Ovary (tissue), 9 donors: ENCODE data around the gene AATK. TPM values are rescaled to one million over a fixed set of nuclear protein-coding genes. Genes with fewer than 3 reads are reported as not detected.

ENCODE experiments used
- DNase-seq, 5 donors: peaks; one replicate each; pipeline ENCODE4 v3.0.0-alpha.2; 2019 to 2020
- H3K27ac ChIP-seq, 2 donors: fragments of 200-600 bp; one replicate each; pipeline versions ENCODE4 v1.5.1 to v1.8.0; 2019 to 2022
- H3K27me3 ChIP-seq: fragments of 200-600 bp; one replicate; pipeline ENCODE4 v1.8.0; 2022
- H3K36me3 ChIP-seq: fragments of 200-600 bp; sonication (generic); one replicate; pipeline ENCODE4 v1.5.1; 2019
- H3K4me1 ChIP-seq: one replicate; pipeline ENCODE4 v1.8.1; 2013; ENCODE audit warnings: mild to moderate bottlenecking, moderate library complexity; ENCODE audit not compliant: insufficient read depth
- H3K4me3 ChIP-seq: fragments of 200-600 bp; sonication (generic); one replicate; pipeline ENCODE4 v1.5.1; 2017
- H3K9me3 ChIP-seq, 2 donors: fragments of 200-600 bp in 1 of 2; sonication (generic) in 1 of 2; one replicate each; pipeline versions ENCODE4 v1.5.1 to v1.8.1; 2013 to 2019; ENCODE audit warnings: mild to moderate bottlenecking in 1 of 2, moderate library complexity in 1 of 2
- EP300 ChIP-seq: sonication (generic); formaldehyde crosslinking; IDR thresholded peaks from one replicate; pipeline ENCODE4 v1.6.1; 2017; ENCODE audit warnings: antibody characterized with exemption
- POLR2A ChIP-seq: fragments of 450-650 bp; IDR thresholded peaks from one replicate; pipeline ENCODE4 v1.6.1; 2017; ENCODE audit warnings: antibody characterized with exemption, mild to moderate bottlenecking, moderate library complexity
- whole genome bisulfite sequencing, 3 donors: extraction: QIAGEN DNeasy Blood & Tissue Kit in 1 of 3; methylation state at CpG; one replicate each; pipeline versions ENCODE4 v1.1.5 to v1.1.7; 2013 to 2017; 5-methylcytosine and 5-hydroxymethylcytosine counted together
- intact Hi-C, 4 donors: fragments of 100-400 bp; cut with DNase I; formaldehyde crosslinking; loops; one replicate each; pipeline versions ENCODE4 v1.11.0 to v1.15.1; 2022 to 2023
- polyA plus RNA-seq, 2 donors: library from polyadenylated mRNA; stranded (reverse); fragments of 200-250 nt in 1 of 2; fragments of 350-450 nt in 1 of 2; fragmentation: Illumina TruSeq in 1 of 2; extraction: RNeasy Lipid Tissue Mini Kit (QIAGEN cat#74804) in 1 of 2; gene quantifications; one replicate each; pipeline ENCODE4 v1.2.3, GENCODE V29; 2013 to 2014
- total RNA-seq, 7 donors: library from RNA; depleted of rRNA in 2 of 7; stranded (reverse); fragments of >200 nt in 2 of 7; fragmentation: NEBNext Ultra II Directional in 3 of 7; extraction: Animal tissue kit (Norgen Biotek cat#: 25700) in 3 of 7; gene quantifications; one replicate each; pipeline versions ENCODE4 v1.1.0 to v1.2.4, GENCODE V29; 2016 to 2023
- TF ChIP-seq, protein P1 (sequence below), 3 donors: fragments of 450-650 bp in 2 of 3; fragments of 200-600 bp in 1 of 3; IDR thresholded peaks; one replicate each; pipeline versions ENCODE4 v1.5.1 to v1.8.0; 2016 to 2022; ENCODE audit warnings: antibody characterized with exemption in 3 of 3, mild to moderate bottlenecking in 1 of 3
- donor health status: DM: no; HTN: no; CAD: no; lungs with moderate emphysema.
- donor health status: DM: no; HTN: no; CAD: no.
- donor health status: Bipolar disorder and iron deficiency.
- donor health status: DM: yes; HTN: yes; CAD: no.
- donor health status: DM: no; HTN: no; CAD: no.
- donor health status: DM: yes; HTN: yes; CAD: no.

The AATK gene
- total and polyA plus RNA-seq, 9 donors = 0.23 to 3.1 (median 1.5) TPM

- WGBS, 3 donors = 89 to 92% (median 90%) methylated on average over 25 of the region's 25 CpGs
- no peak overlapping the region for H3K27ac ChIP-seq
- no peaks in the 10 kb centered on the region for H3K9me3 ChIP-seq
- peaks cover 3% of the 10 kb centered on the region for H3K4me1 ChIP-seq
- DNase-seq = no peak
- TF ChIP-seq, protein P1, sequence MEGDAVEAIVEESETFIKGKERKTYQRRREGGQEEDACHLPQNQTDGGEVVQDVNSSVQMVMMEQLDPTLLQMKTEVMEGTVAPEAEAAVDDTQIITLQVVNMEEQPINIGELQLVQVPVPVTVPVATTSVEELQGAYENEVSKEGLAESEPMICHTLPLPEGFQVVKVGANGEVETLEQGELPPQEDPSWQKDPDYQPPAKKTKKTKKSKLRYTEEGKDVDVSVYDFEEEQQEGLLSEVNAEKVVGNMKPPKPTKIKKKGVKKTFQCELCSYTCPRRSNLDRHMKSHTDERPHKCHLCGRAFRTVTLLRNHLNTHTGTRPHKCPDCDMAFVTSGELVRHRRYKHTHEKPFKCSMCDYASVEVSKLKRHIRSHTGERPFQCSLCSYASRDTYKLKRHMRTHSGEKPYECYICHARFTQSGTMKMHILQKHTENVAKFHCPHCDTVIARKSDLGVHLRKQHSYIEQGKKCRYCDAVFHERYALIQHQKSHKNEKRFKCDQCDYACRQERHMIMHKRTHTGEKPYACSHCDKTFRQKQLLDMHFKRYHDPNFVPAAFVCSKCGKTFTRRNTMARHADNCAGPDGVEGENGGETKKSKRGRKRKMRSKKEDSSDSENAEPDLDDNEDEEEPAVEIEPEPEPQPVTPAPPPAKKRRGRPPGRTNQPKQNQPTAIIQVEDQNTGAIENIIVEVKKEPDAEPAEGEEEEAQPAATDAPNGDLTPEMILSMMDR (IDR thresholded peaks at IDR 0.05) = no peak
- TF ChIP-seq POLR2A = no peak
- no peak for TF ChIP-seq EP300
- H3K27me3 ChIP-seq = no peaks in the 10 kb centered on the region
- intact Hi-C loops = no loop called here
- H3K36me3 ChIP-seq = no peaks in the 10 kb centered on the region
- no peak overlapping the region for H3K4me3 ChIP-seq
Observed at GRCh38 chr17:81138500-81138899, 27.5 kb downstream of the AATK start.

GRCh38 chr17:81138083-81138482, 27.9 kb downstream of the AATK start:
- H3K27me3 ChIP-seq = no peaks in the 10 kb centered on the region
- DNase-seq = no peak
- H3K4me3 ChIP-seq = no peak overlapping the region
- TF ChIP-seq EP300 (no peak), POLR2A (no peak)
- TF ChIP-seq, protein P1 (IDR thresholded peaks at IDR 0.05) = no peak
- intact Hi-C loops = no loop called here
- 85 to 88% (median 86%) methylated on average over 15 of the region's 15 CpGs for WGBS, 3 donors
- no peaks in the 10 kb centered on the region for H3K9me3 ChIP-seq
- H3K4me1 ChIP-seq = peaks cover 3% of the 10 kb centered on the region
- H3K27ac ChIP-seq = no peak overlapping the region
- H3K36me3 ChIP-seq = no peaks in the 10 kb centered on the region

- intact Hi-C loops = no loop called here
- 83 to 88% (median 84%) methylated on average over 13 of the region's 13 CpGs for WGBS, 3 donors
Observed at GRCh38 chr17:81137248-81137647, 28.8 kb downstream of the AATK start.

DNA sequence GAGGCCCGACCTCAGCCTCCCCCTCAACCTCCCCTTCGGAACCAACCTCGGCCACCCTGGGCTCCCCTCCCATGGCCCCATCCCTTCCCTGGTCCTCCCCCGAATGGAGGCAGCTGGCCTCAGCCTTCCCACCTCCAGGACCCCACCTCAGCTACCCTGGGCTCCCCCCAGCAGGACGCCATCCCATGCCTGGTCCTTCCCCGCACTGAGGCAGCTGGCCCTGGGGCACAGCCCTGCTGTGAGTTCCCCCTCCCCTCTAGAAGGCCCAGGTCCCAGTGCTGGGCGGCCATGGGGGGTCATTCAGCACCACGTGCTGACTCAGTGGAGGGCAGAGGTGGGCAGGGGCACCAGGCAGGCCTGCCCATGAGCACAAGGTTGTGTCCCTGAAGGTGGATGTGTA, 29.7 kb downstream of the AATK start:
- H3K4me1 ChIP-seq = no peaks in the 10 kb centered on the region
- WGBS, 3 donors = 62 to 64% (median 64%) methylated on average over 6 to 8 of the region's 8 CpGs
- H3K27ac ChIP-seq = no peak overlapping the region
- TF ChIP-seq, protein P1 (IDR thresholded peaks at IDR 0.05) = no peak
- TF ChIP-seq EP300 (no peak), POLR2A (no peak)
- no peaks in the 10 kb centered on the region for H3K9me3 ChIP-seq
- H3K4me3 ChIP-seq = no peak overlapping the region
- no peak for DNase-seq
- H3K36me3 ChIP-seq = no peaks in the 10 kb centered on the region
- no peaks in the 10 kb centered on the region for H3K27me3 ChIP-seq
- intact Hi-C loops = no loop called here

More at GRCh38 chr17:81137248-81137647, 28.8 kb downstream of the AATK start:
- Histone ChIP-seq H3K36me3 (no peaks in the 10 kb centered on the region), H3K4me3 (no peak overlapping the region), H3K4me1 (no peaks in the 10 kb centered on the region), H3K27ac (no peak overlapping the region), H3K9me3 (no peaks in the 10 kb centered on the region), H3K27me3 (no peaks in the 10 kb centered on the region)
- no peak for DNase-seq
- TF ChIP-seq, protein P1 (IDR thresholded peaks at IDR 0.05) = no peak
- TF ChIP-seq POLR2A (no peak), EP300 (no peak)
